Measurements from ENCODE around the gene AP2A2. TPM values are rescaled to one million over a fixed set of nuclear protein-coding genes. Genes with fewer than 3 reads are reported as not detected.
A peak's percentile ranks its signal among the peaks of the same experiment; 100 is the strongest.

Gene AP2A2
- total RNA-seq, 1 experiment from 2014 or later = 47.1 TPM

- H3K36me3 Mint-ChIP-seq = peaks cover 30% of the 10 kb centered on the region
Measured at GRCh38 chr11:1006762-1007161, 81.1 kb downstream of the AP2A2 start.

GRCh38 chr11:1007279-1007678 is 81.6 kb downstream of the AP2A2 start:
- ATAC-seq (no peak), DNase-seq (ENCODE audit: low spot score) (no peak)
- peaks cover 27% of the 10 kb centered on the region for H3K36me3 Mint-ChIP-seq
- ChIA-PET CTCF (no interaction called here), POLR2A (no interaction called here)
- H3K4me1 Mint-ChIP-seq = no peaks in the 10 kb centered on the region
- H3K27ac Mint-ChIP-seq = peak overlapping the region; percentile 11; the same call in 1 of the 2 replicates
- H3K27me3 Mint-ChIP-seq (ENCODE audit: low read depth) = no peaks in the 10 kb centered on the region
- no peak overlapping the region for H3K4me3 Mint-ChIP-seq
- no peaks in the 10 kb centered on the region for H3K9me3 Mint-ChIP-seq
- TF ChIP-seq E2F5 (CRISPR knock-in tag; IDR thresholded peaks at IDR 0.05) (no peak), JAZF1 (CRISPR knock-in tag; IDR thresholded peaks at IDR 0.05) (no peak), ZNF512 (CRISPR knock-in tag; IDR thresholded peaks at IDR 0.05; ENCODE audit: borderline replicate concordance) (no peak), RELA (CRISPR knock-in tag; IDR thresholded peaks at IDR 0.05; ENCODE audit: borderline replicate concordance) (no peak), CBFB (CRISPR knock-in tag; IDR thresholded peaks at IDR 0.05; ENCODE audit: low read depth) (no peak), NFYB (CRISPR knock-in tag; conservative IDR thresholded peaks at IDR 0.05; ENCODE audit: low read depth) (no peak), ZNF281 (CRISPR knock-in tag; IDR thresholded peaks at IDR 0.05) (no peak), ATF3 (CRISPR knock-in tag; conservative IDR thresholded peaks at IDR 0.05) (no peak), USF1 (CRISPR knock-in tag; IDR thresholded peaks at IDR 0.05) (no peak)

More at GRCh38 chr11:1006762-1007161, 81.1 kb downstream of the AP2A2 start:
- Mint-ChIP-seq H3K4me3 (no peak overlapping the region), H3K9me3 (no peaks in the 10 kb centered on the region), H3K27me3 (ENCODE audit: low read depth) (no peaks in the 10 kb centered on the region), H3K4me1 (no peaks in the 10 kb centered on the region), H3K27ac (peak overlapping the region; percentile 11)
- DNase-seq (ENCODE audit: low spot score) (no peak), ATAC-seq (no peak)
- TF ChIP-seq CREM (CRISPR knock-in tag; IDR thresholded peaks at IDR 0.05) (no peak), IRF1 (CRISPR knock-in tag; IDR thresholded peaks at IDR 0.05) (no peak), CTCF (IDR thresholded peaks at IDR 0.05) (no peak), SMAD3 (CRISPR knock-in tag; IDR thresholded peaks at IDR 0.05; ENCODE audit: borderline replicate concordance) (no peak), PREB (CRISPR knock-in tag; IDR thresholded peaks at IDR 0.05; ENCODE audit: borderline replicate concordance) (no peak), ZNF138 (CRISPR knock-in tag; conservative IDR thresholded peaks at IDR 0.05) (no peak), ZNF425 (CRISPR knock-in tag; conservative IDR thresholded peaks at IDR 0.05) (no peak), TEAD1 (CRISPR knock-in tag; IDR thresholded peaks at IDR 0.05) (no peak), OVOL2 (CRISPR knock-in tag; IDR thresholded peaks at IDR 0.05; ENCODE audit: borderline replicate concordance) (no peak)
- ChIA-PET POLR2A (no interaction called here), CTCF (no interaction called here)

Measured in WTC11 (cell line).